AG04450 (cell line): ENCODE results near the gene RUFY3. TPM values are rescaled to one million over a fixed set of nuclear protein-coding genes. Genes with fewer than 3 reads are reported as not detected.

ENCODE experiments used
- CTCF ChIA-PET: fragments of 300-600, 350-600 bp; formaldehyde crosslinking; extraction: SDS; loops from one replicate; lab custom pipeline; 2022; ENCODE audit warnings: antibody characterized with exemption, inconsistent platforms; lab: Charles Lee
- POLR2A ChIA-PET: fragments of 350-600 bp; formaldehyde crosslinking; extraction: SDS; loops from one replicate; lab custom pipeline; 2021; ENCODE audit warnings: antibody characterized with exemption, inconsistent platforms; lab: Yijun Ruan, JAX
- DNase-seq: peaks from one replicate; pipeline ENCODE4 v3.0.0-alpha.2; 2011; ENCODE audit warnings: low read depth, low spot score
- H3K27ac ChIP-seq: one replicate; pipeline ENCODE4 v1.5.1; 2012; ENCODE audit warnings: low read depth, low read length, control low read depth
- H3K27me3 ChIP-seq: one replicate; pipeline ENCODE4 v1.6.0; 2012; ENCODE audit warnings: low read length; ENCODE audit not compliant: control insufficient read depth, insufficient read depth
- H3K4me3 ChIP-seq: 2 replicates; pipeline ENCODE4 v1.5.1; 2011; ENCODE audit warnings: mild to moderate bottlenecking, low read depth, low read length, control low read depth
- H3K9me3 ChIP-seq: 2 replicates; pipeline ENCODE4 v1.5.1; 2012; ENCODE audit warnings: low read length; ENCODE audit not compliant: control insufficient read depth, insufficient read depth
- CTCF ChIP-seq: IDR thresholded peaks from 2 replicates; pipeline ENCODE4 v1.5.1; 2011; ENCODE audit warnings: low read depth, low read length, control low read depth, inconsistent platforms
- polyA plus RNA-seq: library from polyadenylated mRNA; depleted of rRNA; stranded (reverse); fragments of >200 nt; gene quantifications from 2 replicates; pipeline ENCODE4 v1.2.3, GENCODE V29; 2011

Gene RUFY3
- polyA plus RNA-seq, 1 experiment, result 57.9 TPM

DNA sequence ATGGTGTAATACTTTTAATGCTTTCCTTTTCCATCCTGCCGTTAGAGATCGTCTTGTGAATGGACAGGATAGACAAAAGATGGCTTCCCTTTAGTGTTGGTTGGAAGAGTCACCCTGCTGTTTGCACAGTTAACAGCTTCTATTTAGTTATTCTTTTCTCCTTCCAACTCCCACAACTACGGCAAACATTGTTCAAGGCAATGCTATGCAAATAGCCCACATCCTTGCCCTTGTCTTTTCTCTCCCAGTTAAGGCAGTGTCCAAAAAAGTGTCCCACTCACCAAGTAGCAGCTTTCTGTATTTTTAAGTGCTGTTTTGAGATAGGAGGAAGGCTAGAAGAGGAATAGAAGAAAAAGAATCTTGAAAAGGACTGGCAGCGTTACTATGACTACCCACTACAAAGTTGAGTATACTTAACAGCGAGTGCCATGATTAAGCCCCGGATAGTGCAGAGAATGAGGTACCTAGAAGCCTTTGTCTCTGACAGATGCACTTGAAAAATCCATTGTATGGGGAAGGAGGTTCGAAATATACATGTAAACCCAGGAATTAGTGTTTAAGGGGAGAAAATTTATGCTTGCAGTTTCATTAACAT, 12.1 kb upstream of the RUFY3 start:
- Histone ChIP-seq H3K9me3 (no peaks in the 10 kb centered on the region), H3K4me3 (no peak overlapping the region), H3K27me3 (no peaks in the 10 kb centered on the region), H3K27ac (no peak overlapping the region)
- DNase-seq, result no peak
- ChIA-PET CTCF (no interaction called here), POLR2A (no interaction called here)
- TF ChIP-seq CTCF, result no peak

DNA sequence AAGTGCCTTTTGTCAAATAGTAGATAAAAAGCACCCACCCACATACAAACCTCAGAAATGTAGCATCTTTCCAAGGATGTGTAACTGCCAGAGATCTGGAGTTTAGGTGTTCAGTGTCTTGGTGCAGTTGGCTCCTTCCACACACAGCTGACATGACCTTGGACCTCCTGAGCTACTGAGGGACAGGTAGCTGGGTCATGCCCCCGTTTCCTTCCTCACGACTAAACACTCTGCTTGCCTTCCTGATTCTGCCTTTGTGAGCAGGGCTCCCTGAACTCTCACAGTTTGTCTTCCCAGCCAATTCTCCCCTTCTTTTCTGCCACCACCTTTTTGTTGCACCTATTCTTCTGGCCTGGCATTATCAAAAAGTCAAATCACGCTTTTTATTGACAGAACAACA, 10.2 kb upstream of the RUFY3 start:
- ChIA-PET POLR2A (no interaction called here), CTCF (no interaction called here)
- no peak for TF ChIP-seq CTCF

GRCh38 chr4:70712150-70712549, 9.6 kb upstream of the RUFY3 start:
- no peaks in the 10 kb centered on the region for H3K9me3 ChIP-seq
- H3K27ac ChIP-seq, result no peak overlapping the region
- ChIA-PET POLR2A (no interaction called here), CTCF (no interaction called here)
- H3K4me3 ChIP-seq, result no peak overlapping the region
- no peak for TF ChIP-seq CTCF
- DNase-seq, result no peak
- H3K27me3 ChIP-seq, result no peaks in the 10 kb centered on the region

More for the DNA sequence above, 10.2 kb upstream of the RUFY3 start:
- no peak for DNase-seq
- Histone ChIP-seq H3K27ac (no peak overlapping the region), H3K27me3 (no peaks in the 10 kb centered on the region), H3K4me3 (no peak overlapping the region), H3K9me3 (no peaks in the 10 kb centered on the region)

DNA sequence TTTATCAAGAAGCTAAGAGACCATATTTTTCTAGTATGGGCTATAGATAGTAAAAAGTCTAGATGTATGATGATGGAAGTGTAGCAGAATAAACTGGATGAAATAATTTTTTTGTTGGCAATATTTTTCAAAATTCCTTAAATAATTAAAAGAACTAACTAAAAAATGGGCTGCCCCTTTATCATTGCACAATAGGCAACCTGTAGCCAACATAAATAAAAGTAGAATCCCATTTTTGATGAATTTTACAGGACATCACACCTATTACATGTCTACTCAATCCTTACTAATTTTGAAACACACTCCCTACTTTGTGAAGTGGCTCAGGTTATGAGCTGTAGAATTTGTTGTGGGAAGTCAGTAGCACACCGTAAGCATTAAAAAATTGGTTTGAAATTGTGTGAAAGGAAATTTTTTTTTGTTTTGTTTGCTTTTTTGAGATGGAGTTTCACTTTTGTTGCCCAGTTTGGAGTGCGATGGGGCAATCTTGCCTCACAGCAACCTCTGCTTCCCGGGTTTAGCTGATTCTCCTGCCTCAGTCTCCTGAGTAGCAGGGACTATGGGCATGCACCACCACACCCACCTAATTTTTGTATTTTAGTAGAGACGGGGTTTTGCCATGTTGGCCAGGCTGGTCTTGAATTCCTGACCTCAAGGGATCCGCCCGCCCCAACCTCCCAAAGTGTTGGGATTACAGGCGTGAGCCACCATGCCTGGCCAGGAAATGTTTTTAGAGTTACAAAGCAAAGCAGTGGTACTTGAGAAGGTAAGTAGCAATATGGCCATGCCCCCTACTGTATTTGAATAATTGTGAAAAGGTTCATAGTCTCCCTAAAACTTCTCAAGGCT, 8.9 kb upstream of the RUFY3 start:
- no peaks in the 10 kb centered on the region for H3K9me3 ChIP-seq
- no peak overlapping the region for H3K27ac ChIP-seq
- CTCF ChIA-PET, result no interaction called here
- H3K4me3 ChIP-seq, result no peak overlapping the region
- no peak for TF ChIP-seq CTCF
- no peak for DNase-seq
- POLR2A ChIA-PET, result no interaction called here
- no peaks in the 10 kb centered on the region for H3K27me3 ChIP-seq

GRCh38 chr4:70713453-70714078, 8.2 kb upstream of the RUFY3 start:
- ChIA-PET POLR2A (no interaction called here), CTCF (no interaction called here)
- no peak for DNase-seq

More at GRCh38 chr4:70713453-70714078, 8.2 kb upstream of the RUFY3 start:
- TF ChIP-seq CTCF, result no peak
- H3K27ac ChIP-seq, result no peak overlapping the region
- no peaks in the 10 kb centered on the region for H3K27me3 ChIP-seq
- no peaks in the 10 kb centered on the region for H3K9me3 ChIP-seq
- no peak overlapping the region for H3K4me3 ChIP-seq
